Islet precursor cell (in vitro differentiated cells): Measurements from ENCODE around the gene LNX1.

Source experiments
- DNase-seq: peaks from one replicate; pipeline ENCODE4 v3.0.0-alpha.2; 2018

The LNX1 gene

GRCh38 chr4:53571936-53572599, 19.2 kb downstream of the LNX1 start:
- DNase-seq = no peak

GRCh38 chr4:53563824-53564223, 27.5 kb downstream of the LNX1 start:
- no peak for DNase-seq

GRCh38 chr4:53562409-53562808, 28.9 kb downstream of the LNX1 start:
- no peak for DNase-seq

GRCh38 chr4:53559021-53559620, 32.2 kb downstream of the LNX1 start:
- DNase-seq = no peak

- no peak for DNase-seq
Measured at GRCh38 chr4:53558065-53558801, 33.1 kb downstream of the LNX1 start.

GRCh38 chr4:53557669-53558064, 33.6 kb downstream of the LNX1 start:
- no peak for DNase-seq

GRCh38 chr4:53556651-53557050, 34.6 kb downstream of the LNX1 start:
- DNase-seq = no peak

- DNase-seq = no peak
Measured at GRCh38 chr4:53553486-53554210, 37.6 kb downstream of the LNX1 start.

GRCh38 chr4:53552711-53553110, 38.6 kb downstream of the LNX1 start:
- DNase-seq = no peak

- no peak for DNase-seq
Measured at GRCh38 chr4:53551958-53552357, 39.3 kb downstream of the LNX1 start.

GRCh38 chr4:53551281-53551864, 39.9 kb downstream of the LNX1 start:
- no peak for DNase-seq

- no peak for DNase-seq
Measured at GRCh38 chr4:53548662-53549061, 42.6 kb downstream of the LNX1 start.

GRCh38 chr4:53547983-53548382, 43.3 kb downstream of the LNX1 start:
- DNase-seq = no peak

- DNase-seq = no peak
Measured at GRCh38 chr4:53545942-53546581, 45.2 kb downstream of the LNX1 start.

- DNase-seq = no peak
Measured at GRCh38 chr4:53545273-53545672, 46.0 kb downstream of the LNX1 start.

- no peak for DNase-seq
Measured at GRCh38 chr4:53543561-53543960, 47.7 kb downstream of the LNX1 start.

- no peak for DNase-seq
Measured at GRCh38 chr4:53541577-53542206, 49.6 kb downstream of the LNX1 start.

GRCh38 chr4:53538756-53539155, 52.5 kb downstream of the LNX1 start:
- DNase-seq = no peak

GRCh38 chr4:53537606-53538005, 53.7 kb downstream of the LNX1 start:
- no peak for DNase-seq

- DNase-seq = no peak
Measured at GRCh38 chr4:53536328-53536727, 55.0 kb downstream of the LNX1 start.

- no peak for DNase-seq
Measured at GRCh38 chr4:53535567-53535966, 55.7 kb downstream of the LNX1 start.

- no peak for DNase-seq
Measured at GRCh38 chr4:53534684-53535083, 56.6 kb downstream of the LNX1 start.
